Right renal pelvis (tissue), 4 donors: ENCODE results near the gene APOLD1. TPM values are rescaled to one million over a fixed set of nuclear protein-coding genes. Genes with fewer than 3 reads are reported as not detected.
"Not testable (repeated sequence)": the region's sequence is repeated elsewhere in the genome, so short reads cannot be mapped to it uniquely, and the experiment has no call there.

Experiments used
- DNase-seq, 4 donors: peaks; one replicate each; pipeline ENCODE4 v3.0.0-alpha.2; 2013; ENCODE audit warnings: low read depth in 4 of 4, low spot score in 3 of 4, missing footprints in 1 of 4
- polyA plus RNA-seq, 4 donors: library from polyadenylated mRNA; unstranded; fragments of 120-200 nt; gene quantifications; one replicate each; pipeline ENCODE4 v1.2.1, GENCODE V29; 2013; ENCODE audit not compliant: insufficient read length in 4 of 4

The APOLD1 gene
- polyA plus RNA-seq, 4 donors, result 9.3 to 15.6 (median 11.4) TPM

GRCh38 chr12:12784116-12784515, 1.3 kb upstream of the APOLD1 start:
- DNase-seq, result no peak

- DNase-seq, result no peak
These were observed 869 bp downstream of the APOLD1 start for GRCh38 chr12:12786351-12786705.

GRCh38 chr12:12786706-12787601, 1.5 kb downstream of the APOLD1 start:
- peak; percentile 73 to 80 (median 74) for DNase-seq

DNA sequence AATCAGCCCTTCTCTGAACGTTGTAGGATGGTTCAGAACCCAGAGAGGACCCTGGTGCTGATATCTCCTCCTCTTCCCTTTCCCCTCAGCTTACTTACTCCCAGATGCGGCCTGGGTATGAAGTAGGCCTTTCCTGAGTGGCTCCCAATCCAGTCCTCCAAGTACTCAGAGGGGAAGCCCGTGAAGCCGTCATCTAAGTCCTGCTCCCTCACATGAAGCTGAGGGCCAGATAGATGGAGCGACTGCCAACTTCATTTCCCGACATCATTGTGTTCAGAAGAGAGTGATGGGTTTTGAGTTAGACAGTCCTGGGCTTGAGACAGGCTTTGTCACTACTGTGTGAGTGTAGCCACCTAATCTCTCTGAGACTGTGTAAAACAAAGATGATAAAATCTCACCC, 2.7 kb downstream of the APOLD1 start:
- DNase-seq, result no peak

GRCh38 chr12:12788675-12789368, 3.4 kb downstream of the APOLD1 start:
- peak in 2 of 4 donors; percentile 65 to 78 for DNase-seq

DNA sequence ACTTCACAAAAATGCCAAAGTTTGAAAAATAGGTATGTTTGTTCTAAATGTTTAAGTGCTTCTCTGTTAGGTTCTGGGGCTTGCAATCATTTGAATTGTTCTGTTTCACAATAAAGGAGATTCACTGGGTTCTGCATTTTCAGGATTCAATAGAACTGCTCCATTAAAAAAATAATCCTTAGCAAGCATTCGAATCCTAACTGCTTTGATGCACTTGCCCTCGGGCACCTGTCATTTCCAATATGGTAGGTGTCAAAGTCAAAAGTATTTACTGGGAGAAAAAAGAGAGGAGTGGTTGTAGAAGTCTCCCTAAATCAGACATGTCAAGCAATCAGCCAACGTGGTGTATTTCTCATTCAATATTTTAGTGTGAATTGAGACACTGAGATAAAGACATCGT, 5.5 kb downstream of the APOLD1 start:
- no peak for DNase-seq

DNA sequence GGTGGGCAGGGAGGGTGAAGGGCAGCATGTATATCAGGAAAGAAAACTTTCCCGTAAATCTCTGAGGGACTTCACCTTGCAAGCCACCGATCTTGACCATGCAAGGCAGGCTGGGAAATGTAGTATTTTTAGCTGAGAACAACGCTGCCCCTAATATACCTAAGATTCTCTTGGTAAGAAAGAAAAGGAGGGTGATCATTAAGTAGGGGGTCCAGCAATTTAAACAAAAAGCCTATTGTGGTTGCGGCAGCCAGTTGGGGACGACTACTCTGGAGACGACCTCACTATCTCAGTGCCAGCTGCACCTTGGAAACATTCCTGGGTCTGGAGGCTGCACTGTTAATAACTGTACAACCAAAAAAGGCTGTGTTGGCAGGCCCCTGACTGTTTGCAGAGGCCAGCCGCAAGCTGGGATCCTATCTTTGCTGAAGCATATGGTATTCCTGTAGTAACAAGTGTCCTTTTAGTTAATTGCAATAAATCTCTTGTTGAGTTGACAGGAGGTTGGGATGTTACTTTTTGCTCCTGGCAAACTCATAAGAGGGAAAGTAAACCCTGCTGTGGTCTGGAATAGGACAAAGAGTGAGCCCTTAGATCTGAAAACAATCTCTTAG, 6.4 kb downstream of the APOLD1 start:
- no peak for DNase-seq

DNA sequence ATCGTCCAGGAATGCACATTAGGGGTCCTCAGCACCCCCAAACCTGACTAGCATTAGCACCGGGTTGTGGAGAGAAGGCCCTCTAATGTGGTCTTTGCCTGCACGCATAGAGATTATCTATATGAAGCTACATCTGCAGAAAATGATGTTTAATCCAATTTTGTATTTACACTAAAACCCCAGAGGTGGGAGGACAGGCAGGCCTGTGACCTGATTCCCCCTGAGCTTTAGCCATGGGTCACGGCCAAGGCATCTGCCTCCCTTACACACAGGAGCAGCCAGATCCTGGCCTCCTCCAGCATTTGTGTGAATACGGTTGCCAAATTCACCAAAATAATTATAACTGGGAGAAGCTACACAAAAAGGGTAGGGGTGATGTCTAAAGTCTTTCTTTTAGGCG, 7.0 kb downstream of the APOLD1 start:
- no peak for DNase-seq

DNA sequence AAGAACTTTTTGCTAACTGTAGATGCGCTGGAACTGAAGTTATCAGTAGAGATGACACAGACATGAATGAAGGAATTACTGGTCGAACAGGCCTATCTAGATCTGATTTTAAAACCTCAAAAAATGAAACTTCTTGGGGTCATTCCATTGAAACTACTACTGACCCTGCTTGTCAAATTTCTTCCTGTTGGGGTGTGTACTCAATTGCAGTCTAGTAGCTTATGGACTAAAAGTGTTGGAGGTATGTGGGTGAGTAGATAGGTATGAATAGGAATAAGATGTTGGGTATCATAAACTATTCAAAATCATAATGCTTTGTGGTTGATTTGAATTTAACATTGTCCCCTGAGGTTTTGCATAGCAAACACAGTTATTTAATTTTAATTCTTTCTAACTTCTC, 9.2 kb downstream of the APOLD1 start:
- DNase-seq, result no peak

GRCh38 chr12:12796171-12796570, 10.7 kb downstream of the APOLD1 start:
- DNase-seq, result no peak

DNA sequence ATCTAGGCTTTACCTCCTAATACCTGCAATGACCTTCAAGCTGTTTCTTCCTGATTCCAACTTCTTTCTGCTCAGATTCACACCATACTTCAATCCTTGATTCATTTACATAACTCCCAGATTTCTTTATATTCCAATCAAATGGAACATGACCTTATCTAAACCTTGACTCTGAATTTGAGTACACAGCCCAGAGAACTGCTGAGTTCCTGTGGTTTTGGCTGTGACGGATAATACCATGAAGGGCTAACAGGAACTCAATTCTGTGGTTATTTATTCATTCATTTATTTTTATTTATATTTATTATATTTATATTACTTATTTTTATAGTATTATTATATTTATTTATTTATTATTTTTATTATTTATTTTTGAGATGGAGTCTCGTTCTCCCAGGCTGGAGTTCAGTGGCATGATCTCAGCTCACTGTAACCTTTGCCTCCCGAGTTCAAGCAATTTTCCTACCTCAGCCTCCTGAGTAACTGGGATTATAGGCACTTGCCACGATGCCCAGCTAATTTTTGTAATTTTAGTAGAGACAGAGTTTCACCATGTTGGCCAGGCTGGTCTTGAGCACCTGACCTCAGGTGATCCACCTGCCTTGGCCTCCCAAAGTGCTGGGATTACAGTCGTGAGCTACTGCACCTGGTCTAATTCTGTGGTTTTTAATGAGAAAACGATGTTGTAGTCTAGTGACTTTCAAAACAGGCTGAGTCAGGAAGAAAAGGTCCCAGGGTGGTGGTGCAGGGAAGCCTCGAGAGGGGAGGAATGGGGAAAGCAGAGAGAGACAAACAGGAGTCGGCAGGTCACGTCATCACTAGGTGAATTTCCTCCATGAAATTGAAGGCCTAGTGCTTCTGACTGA, 11.7 kb downstream of the APOLD1 start:
- DNase-seq, result no peak

DNA sequence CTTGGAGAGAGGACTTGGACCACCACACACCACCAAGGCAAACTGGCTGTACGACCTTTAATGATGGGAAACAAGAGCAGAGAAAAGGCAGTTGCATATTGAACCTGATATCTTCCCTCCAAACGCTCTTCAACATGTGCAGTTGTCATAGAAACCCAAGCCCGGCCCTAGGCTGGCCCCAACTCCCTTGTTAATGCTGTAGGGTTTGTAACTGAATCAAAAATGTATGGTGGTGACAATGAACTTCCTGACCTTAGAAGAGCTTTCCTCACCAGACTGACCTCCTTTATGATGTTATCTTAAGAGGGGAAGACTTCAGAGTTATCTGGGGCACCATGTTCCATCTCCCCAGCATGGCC, 12.3 kb downstream of the APOLD1 start:
- no peak for DNase-seq

DNA sequence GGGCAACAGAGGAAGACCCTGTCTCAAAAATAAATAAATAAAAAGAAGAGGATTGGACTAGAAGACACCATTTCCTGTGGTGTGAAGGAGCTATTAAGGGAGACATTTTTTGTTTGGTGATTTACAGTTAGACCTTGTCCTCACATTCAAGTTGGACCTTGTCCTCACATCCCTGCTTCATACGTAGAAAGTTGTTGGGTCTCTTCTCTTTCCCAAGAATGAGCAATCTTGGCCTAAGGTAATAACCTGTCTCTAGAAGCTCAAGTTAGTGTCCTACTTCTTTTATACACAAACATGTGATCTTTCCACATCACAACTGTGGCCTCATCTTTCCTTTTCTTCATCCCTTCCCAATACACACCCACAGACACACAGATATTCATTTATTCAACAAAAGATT, 13.0 kb downstream of the APOLD1 start:
- DNase-seq, result no peak

- DNase-seq, result no peak
These were observed 13.9 kb downstream of the APOLD1 start for GRCh38 chr12:12799163-12799920.

DNA sequence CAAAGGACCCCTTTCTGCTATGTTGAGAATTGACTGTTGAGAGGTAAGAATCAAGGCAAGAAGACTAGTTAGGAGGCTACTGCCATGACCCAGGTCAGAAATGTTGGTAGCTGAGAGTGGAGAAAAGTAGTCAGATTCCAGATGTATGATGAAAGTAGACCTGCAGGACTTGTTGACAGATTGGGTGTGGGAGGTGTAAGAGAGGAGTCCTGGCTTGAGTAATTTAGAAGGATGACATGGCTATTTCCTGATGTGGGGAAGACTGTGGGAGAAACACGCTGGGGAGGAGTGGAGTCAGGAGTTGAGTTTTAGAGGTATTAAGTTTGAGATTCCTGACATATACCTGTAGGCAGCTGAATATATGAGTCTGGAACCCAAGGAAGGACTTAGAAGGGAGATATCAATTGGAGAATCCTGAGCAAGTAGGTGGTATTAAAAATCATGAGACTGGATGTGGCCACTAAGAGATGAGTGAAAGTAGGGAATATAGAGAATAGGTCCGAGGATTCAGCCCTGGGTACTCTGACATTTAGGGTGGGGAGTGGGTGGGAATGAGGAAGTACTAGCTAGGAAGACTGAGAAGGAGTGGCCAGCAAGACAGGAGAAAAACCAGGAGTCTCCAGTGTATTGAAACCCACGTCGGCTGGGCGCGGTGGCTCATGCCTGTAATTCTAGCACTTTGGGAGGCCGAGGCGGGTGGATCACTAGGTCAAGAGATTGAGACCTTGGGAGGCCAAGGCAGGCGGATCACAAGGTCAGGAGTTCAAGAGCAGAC, 15.1 kb downstream of the APOLD1 start:
- no peak for DNase-seq

- DNase-seq, result not testable (repeated sequence)
These were observed 16.2 kb downstream of the APOLD1 start for GRCh38 chr12:12801656-12802055.

DNA sequence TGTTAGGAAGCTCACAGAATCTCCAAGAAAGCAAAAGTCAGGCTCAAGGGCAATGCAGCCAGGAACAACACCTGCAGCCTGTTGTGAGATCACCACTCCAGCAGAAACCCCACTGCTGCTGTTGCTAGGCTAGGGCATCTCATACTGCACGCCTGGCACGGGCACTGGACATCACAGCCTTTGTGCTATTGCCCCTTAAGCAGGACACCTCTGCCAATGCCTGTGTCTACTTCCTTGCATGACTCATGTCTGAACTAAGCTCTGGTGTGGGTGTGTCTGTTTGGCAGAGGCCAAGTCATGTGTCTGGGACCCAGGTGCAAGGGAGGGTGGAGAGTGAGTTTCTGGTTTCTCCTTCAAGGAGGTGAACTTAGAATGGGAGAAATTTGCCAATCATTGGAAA, 17.7 kb downstream of the APOLD1 start:
- DNase-seq, result no peak

DNA sequence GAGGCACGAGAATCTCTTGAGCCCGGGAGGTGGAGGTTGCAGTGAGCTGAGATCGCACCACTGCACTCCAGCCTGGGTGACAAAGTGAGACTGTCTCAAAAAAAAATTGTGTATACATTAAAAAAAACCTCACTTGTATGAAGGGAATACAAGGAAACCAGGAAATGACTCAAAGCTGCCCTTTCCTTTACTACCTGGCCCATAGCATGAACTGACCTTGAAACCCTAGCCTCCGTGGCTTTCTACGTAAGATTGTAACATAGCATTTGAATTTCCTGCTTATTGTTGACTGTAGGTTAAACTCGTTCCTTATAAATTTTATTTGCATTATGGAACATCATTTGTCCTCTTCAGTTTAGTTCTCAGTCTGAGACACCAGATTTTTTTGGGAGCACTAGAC, 18.6 kb downstream of the APOLD1 start:
- DNase-seq, result no peak

- no peak for DNase-seq
These were observed 19.0 kb downstream of the APOLD1 start for GRCh38 chr12:12804432-12804886.
